ENCODE results near the gene TAX1BP3. TPM values are rescaled to one million over a fixed set of nuclear protein-coding genes. Genes with fewer than 3 reads are reported as not detected.

Gene TAX1BP3
- polyA plus RNA-seq, 3 donors, result 29.6 to 71.8 (median 70.9) TPM

DNA sequence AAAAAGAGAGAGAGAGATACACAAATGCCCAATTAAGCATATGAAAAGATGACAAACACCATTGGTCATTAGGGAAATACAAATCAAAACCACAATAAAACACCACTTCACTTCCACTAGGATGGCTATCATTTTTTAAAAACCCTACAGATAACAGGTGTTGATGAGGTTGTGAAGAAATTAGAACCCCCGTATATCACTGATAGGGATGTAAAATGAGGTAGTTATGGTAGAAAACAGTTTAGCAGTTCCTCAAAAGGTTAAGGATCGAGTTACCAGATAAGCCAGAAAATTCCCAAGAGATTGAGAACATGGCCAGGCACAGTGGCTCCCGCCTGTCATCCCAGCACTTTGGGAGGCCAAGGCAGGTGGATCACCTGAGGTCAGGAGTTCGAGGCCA is 24.8 kb upstream of the TAX1BP3 start:
- no peaks in the 10 kb centered on the region for H3K36me3 ChIP-seq (replicated peaks in 1 of 2; ENCODE audit: control insufficient read depth in 1 of 2, insufficient read depth in 2 of 2, low read length in 2 of 2)
- H3K4me3 ChIP-seq (replicated peaks in 1 of 3; ENCODE audit: low read depth in 2 of 3, low read length in 3 of 3), result no peak overlapping the region
- H3K27ac ChIP-seq (ENCODE audit: low read depth in 1 of 2, low read length in 2 of 2), result no peak overlapping the region
- H3K27me3 Mint-ChIP-seq (ENCODE audit: low read depth in 3 of 3), result peaks cover 12 to 31% (median 29%) of the 10 kb centered on the region in 3 donors
- peaks cover 0 to 6% of the 10 kb centered on the region in 2 donors for H3K9me3 ChIP-seq (replicated peaks in 1 of 2; ENCODE audit: control insufficient read depth in 1 of 2, insufficient read depth in 1 of 2, low read length in 2 of 2)
- DNase-seq, result no peak
- H3K79me2 ChIP-seq (ENCODE audit: insufficient read depth, low read length), result no peaks in the 10 kb centered on the region
- H3K4me2 ChIP-seq (replicated peaks; ENCODE audit: extremely low read depth, low read length, poor library complexity, severe bottlenecking), result no peak overlapping the region
- intact Hi-C loops (cut with micrococcal nuclease), result no loop called here
- peaks cover 0 to 12% (median 5%) of the 10 kb centered on the region in 7 donors for H3K9me3 Mint-ChIP-seq
- peaks cover 0 to 1% of the 10 kb centered on the region in 2 donors for H3K36me3 Mint-ChIP-seq
- whole genome bisulfite sequencing (ENCODE audit: insufficient coverage), result 100% methylated on average over 2 of the region's 4 CpGs
- H3K4me3 Mint-ChIP-seq, result no peak overlapping the region
- H3K27me3 ChIP-seq (ENCODE audit: control insufficient read depth in 2 of 2, insufficient read depth in 2 of 2, low read length in 2 of 2), result peaks cover 0 to 15% of the 10 kb centered on the region in 2 donors
- H3K4me1 Mint-ChIP-seq, result peaks cover 21% of the 10 kb centered on the region
- H3K9ac ChIP-seq (ENCODE audit: insufficient read depth, low read length, poor library complexity, severe bottlenecking), result no peak overlapping the region
- H2AFZ ChIP-seq (ENCODE audit: insufficient read depth, low read depth, low read length, poor library complexity, severe bottlenecking), result no peak overlapping the region
- no peaks in the 10 kb centered on the region for H4K20me1 ChIP-seq (ENCODE audit: insufficient read depth, low read length)
- no peak for TF ChIP-seq CTCF (IDR thresholded peaks at IDR 0.05)
- H3K27ac Mint-ChIP-seq, result no peak overlapping the region
- peaks cover 16 to 23% of the 10 kb centered on the region in 2 donors for H3K4me1 ChIP-seq (ENCODE audit: control insufficient read depth in 1 of 2, insufficient read depth in 2 of 2, low read length in 2 of 2)

- no peaks in the 10 kb centered on the region for H3K9me3 ChIP-seq (replicated peaks in 1 of 2; ENCODE audit: control insufficient read depth in 1 of 2, insufficient read depth in 1 of 2, low read length in 2 of 2)
- no peak overlapping the region for H2AFZ ChIP-seq (ENCODE audit: insufficient read depth, low read depth, low read length, poor library complexity, severe bottlenecking)
- no peaks in the 10 kb centered on the region for H3K36me3 ChIP-seq (replicated peaks in 1 of 2; ENCODE audit: control insufficient read depth in 1 of 2, insufficient read depth in 2 of 2, low read length in 2 of 2)
- peaks cover 9 to 31% (median 26%) of the 10 kb centered on the region in 3 donors for H3K27me3 Mint-ChIP-seq (ENCODE audit: low read depth in 3 of 3)
- H3K27ac ChIP-seq (ENCODE audit: low read depth in 1 of 2, low read length in 2 of 2), result no peak overlapping the region
- peaks cover 21% of the 10 kb centered on the region for H3K4me1 Mint-ChIP-seq
- peaks cover 0 to 6% (median 0%) of the 10 kb centered on the region in 7 donors for H3K9me3 Mint-ChIP-seq
- no peak overlapping the region for H3K4me2 ChIP-seq (replicated peaks; ENCODE audit: extremely low read depth, low read length, poor library complexity, severe bottlenecking)
- H3K27ac Mint-ChIP-seq, result peak overlapping the region in 1 of 7 donors; percentile 25
- H3K79me2 ChIP-seq (ENCODE audit: insufficient read depth, low read length), result no peaks in the 10 kb centered on the region
- peaks cover 16 to 23% of the 10 kb centered on the region in 2 donors for H3K4me1 ChIP-seq (ENCODE audit: control insufficient read depth in 1 of 2, insufficient read depth in 2 of 2, low read length in 2 of 2)
- H4K20me1 ChIP-seq (ENCODE audit: insufficient read depth, low read length), result no peaks in the 10 kb centered on the region
- DNase-seq, result no peak
- intact Hi-C loops (cut with micrococcal nuclease), result no loop called here
- peaks cover 0 to 1% of the 10 kb centered on the region in 2 donors for H3K36me3 Mint-ChIP-seq
- 98% methylated on average over 8 of the region's 9 CpGs for WGBS (ENCODE audit: insufficient coverage)
- peaks cover 0 to 15% of the 10 kb centered on the region in 2 donors for H3K27me3 ChIP-seq (ENCODE audit: control insufficient read depth in 2 of 2, insufficient read depth in 2 of 2, low read length in 2 of 2)
- TF ChIP-seq CTCF (IDR thresholded peaks at IDR 0.05), result no peak
- H3K9ac ChIP-seq (ENCODE audit: insufficient read depth, low read length, poor library complexity, severe bottlenecking), result no peak overlapping the region
- no peak overlapping the region for H3K4me3 ChIP-seq (replicated peaks in 1 of 3; ENCODE audit: low read depth in 2 of 3, low read length in 3 of 3)
- peak overlapping the region in 1 of 2 donors; percentile 15 for H3K4me3 Mint-ChIP-seq
These were observed 24.0 kb upstream of the TAX1BP3 start for GRCh38 chr17:3692346-3692745.
